NCI-H510A (cell line): ENCODE measurements around the gene MANSC4.

Experiments
- DNase-seq: peaks from one replicate; lab custom pipeline; 2025; lab: John Stamatoyannopoulos, UW

Gene MANSC4

DNA sequence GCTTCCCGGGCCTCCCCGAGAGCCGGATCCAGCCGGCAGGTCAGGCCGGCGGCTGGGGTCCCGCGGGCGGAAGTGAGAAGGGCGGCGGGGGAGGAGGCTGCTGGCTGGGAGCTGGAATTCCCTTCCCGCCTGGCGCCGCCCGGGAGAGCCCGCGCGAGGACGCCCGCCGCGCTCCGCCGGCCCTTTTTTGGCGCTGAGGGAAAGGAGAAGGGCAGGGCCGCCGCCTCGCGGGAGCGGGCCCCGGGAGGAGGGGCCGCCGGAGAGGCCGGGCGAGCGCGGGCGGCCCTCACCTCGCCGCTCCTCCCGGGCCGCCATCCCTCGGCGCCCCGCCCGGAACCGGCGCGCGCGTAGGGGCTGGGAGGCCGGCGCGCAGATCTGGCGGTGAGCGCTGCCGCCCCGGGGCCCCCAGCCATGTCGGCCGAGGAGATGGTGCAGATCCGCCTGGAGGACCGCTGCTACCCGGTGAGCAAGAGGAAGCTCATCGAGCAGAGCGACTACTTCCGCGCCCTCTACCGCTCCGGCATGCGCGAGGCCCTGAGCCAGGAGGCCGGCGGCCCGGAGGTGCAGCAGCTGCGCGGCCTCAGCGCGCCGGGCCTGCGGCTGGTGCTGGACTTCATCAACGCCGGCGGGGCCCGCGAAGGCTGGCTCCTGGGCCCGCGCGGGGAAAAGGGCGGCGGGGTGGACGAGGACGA lies at the start of gene MANSC4, which contains the start of gene KLHL42:
MANSC4 (minus strand) TSS at position 317 of the 692 bp plus-strand sequence. CDS start 8,960 bp downstream, outside the sequence.
KLHL42 (plus strand) TSS at position 314 of the 692 bp plus-strand sequence; CDS start at position 412, 98 bp downstream.
- DNase-seq: peak; percentile 46

DNA sequence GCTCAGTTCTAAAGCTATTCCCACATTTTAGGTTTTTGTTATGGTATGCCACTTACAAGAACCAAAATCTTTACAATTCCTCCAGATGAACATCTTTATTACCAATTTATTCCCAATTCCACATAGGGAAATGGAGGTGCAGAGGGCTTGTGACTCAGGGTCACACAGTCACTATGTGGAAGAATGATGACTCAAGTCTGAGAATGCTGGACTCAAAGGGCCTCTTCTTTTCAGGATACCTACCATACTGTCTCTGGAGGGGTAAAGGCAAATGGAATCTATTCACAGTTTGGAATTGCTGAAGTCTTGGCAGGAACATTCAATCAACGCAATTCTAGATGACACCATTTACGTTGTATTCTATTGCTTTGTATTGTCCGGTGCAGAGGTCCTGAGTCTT lies 48.2 kb upstream of the MANSC4 start:
- DNase-seq: no peak

- DNase-seq: no peak
Measured at GRCh38 chr12:27826076-27826475, 46.0 kb upstream of the MANSC4 start.

- DNase-seq: no peak
Measured at GRCh38 chr12:27824126-27824842, 44.2 kb upstream of the MANSC4 start.

- no peak for DNase-seq
Measured at GRCh38 chr12:27823038-27823437, 43.0 kb upstream of the MANSC4 start.

DNA sequence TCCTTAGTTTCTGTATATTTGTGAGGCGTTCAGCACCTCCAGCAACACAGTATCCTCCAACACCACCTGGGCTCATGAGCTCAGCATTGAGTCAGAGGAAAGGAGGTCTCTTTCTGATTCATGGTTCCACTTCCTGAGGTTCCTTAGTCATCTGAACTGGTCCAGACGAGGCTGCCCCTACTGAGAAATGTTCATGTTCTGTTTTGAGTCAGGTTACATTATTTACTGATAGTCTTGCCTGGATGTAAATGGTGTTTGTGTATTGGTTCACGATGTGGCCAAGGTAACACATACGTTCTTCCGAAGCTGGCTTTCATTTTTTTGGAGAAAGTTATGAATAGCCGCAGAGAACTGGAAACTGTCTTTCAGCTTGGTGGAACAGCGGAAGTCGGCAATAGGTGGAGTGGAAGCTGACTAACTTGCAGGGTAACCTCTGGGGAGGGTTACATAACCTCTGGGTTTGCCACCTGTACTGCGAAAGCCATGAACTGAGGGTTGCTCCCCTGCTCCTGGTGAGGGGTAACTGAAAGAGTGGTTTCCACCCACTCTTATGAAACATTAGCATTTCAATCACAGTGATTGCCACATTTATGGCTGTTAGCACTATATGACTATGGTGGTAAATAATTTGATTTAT lies 42.2 kb upstream of the MANSC4 start:
- DNase-seq: no peak

- peak; percentile 11 for DNase-seq
Measured at GRCh38 chr12:27821259-27821973, 41.4 kb upstream of the MANSC4 start.

GRCh38 chr12:27820564-27820963 lies 40.5 kb upstream of the MANSC4 start:
- DNase-seq: no peak

- DNase-seq: no peak
Measured at GRCh38 chr12:27818401-27818918, 38.4 kb upstream of the MANSC4 start.

DNA sequence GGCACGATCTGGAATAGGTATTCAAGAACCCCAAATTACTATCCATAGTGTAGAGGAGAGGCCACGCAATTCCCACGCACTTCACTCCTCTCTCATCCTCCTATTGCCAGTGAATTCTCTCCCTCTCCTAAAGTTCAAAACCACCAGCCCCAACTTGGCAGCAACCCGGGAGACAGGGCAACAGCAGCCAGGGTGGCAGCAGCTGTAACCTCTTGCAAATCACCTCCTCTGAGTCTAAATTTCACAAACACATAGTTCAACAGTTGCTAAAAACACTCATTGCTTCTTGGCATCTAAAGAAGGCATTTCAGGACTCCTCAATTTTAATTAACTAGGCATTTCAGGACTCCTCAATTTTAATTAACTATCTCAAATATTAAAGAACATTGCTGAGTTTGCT lies 37.7 kb upstream of the MANSC4 start:
- no peak for DNase-seq

DNA sequence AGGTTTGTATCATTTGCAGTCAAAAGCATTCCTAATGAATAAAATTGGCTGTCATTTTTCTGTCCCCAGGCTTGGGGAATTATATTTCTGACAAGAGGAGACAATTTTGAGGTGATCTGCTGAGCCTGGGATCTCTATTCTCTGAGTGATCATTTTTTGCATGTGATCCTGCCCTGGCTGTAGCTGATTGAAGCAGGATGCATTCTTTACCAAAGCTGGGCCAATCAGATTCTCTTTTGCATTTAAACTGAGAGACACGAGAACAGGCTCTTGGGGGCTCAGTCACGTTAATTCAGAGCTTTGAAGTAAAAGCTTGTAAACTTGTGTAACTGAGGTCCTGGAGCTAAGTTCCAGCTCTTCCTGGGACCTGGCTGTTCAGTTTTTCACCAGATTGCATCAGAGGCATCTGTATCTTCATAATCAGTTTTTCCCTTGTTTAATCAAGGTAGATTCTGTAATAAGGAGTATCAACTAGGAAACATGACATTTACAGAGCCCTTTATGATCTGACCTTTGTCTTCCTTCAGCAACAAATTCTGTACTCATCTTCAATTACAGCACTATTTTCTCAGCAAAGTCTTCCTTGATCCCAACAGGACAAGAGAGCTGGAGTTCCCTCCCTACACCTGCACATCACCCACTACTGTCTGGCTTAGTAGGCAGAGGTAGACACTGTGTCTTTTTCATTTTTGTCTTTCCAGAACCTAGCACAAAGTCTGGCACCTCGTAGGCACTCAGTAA lies 35.0 kb upstream of the MANSC4 start:
- DNase-seq: no peak

GRCh38 chr12:27814411-27814810 lies 34.4 kb upstream of the MANSC4 start:
- DNase-seq: no peak

DNA sequence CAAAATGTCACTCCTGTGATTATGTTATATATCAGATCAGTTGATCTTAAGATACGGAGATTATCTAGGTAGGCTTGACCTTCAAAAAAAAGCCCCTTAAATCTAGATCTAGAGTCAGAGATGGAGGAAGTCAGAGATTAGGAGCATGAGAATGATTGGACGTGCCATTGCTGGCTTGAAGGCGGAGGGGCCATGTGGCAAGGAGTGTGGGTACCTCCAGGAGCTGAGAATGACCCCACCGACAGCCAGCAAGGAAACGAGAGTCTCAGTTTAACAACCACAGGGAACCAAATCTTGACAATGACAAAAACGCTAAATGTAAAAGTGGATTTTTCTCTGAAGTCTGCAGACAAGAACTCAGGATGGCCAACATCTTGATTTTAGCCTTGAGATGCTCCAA lies 32.5 kb upstream of the MANSC4 start:
- no peak for DNase-seq

- DNase-seq: no peak
Measured at GRCh38 chr12:27810756-27811155, 30.7 kb upstream of the MANSC4 start.

- no peak for DNase-seq
Measured at GRCh38 chr12:27808841-27809240, 28.8 kb upstream of the MANSC4 start.

DNA sequence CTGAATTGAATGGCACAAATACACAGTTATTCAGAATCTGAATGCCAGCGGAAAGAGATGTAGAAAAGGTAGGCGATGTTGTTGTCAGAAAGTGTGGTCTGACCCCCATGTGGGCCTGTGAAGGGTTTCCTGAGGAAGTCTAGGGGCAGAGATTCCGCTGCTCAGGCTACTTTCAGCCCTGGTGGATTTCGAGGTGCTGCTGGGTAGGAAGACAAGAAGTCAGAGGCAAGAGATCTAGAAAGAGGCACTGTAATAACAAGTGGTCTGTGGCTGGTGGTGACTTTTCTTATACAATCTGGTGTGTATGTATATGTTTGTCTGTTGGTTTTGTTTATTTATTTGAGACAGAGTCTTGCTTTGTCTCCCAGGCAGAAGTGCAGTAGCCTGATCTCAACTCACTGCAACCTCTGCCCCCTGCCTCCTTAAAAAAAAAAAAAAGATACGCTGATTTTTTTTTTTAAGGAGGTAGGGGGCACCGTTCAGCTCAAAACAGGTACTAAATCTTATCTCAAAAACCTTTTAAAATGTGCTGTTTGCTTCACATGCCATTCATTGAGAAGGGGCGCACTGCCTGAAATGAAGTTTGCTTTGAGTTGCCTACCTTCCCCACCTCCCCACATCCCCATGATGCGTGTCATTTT lies 27.1 kb upstream of the MANSC4 start:
- no peak for DNase-seq

- DNase-seq: no peak
Measured at GRCh38 chr12:27806259-27806658, 26.2 kb upstream of the MANSC4 start.

DNA sequence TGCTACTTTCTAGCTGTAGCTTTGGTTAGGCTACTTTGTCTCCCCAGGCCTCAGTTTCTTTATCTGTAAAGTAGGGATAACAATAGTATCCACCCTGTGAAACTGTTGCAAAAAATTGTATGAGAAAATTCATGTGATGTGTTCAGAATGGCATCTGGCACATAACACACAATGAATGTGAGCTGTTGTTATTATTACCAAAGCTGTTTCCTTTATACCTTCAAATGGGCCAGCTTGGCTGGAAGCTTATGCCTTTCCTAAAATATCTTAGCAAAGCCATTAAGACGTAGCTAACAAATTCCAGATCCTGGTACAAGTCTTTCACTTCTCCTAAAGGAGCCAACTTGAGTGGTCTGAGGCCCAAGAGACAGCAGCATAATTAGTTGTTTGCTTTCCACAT lies 25.2 kb upstream of the MANSC4 start:
- no peak for DNase-seq

DNA sequence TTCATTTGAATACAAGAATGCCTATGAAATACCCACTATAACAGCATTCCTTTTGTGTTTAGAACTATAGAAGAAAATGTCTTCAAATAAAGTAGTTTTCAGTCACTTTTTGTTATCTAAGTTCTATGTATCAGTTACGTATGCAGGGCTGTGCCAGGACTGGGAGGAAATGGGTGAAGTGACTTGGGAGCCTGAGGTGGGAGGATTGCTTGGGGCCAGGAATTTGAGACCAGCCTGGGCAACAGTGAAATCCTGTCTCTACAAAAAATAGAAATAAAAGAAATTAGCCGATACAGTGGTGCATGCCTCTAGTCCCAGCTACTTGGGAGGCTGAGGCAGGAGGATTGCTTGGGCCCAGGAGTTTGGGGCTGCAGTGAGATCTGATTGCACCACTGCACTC lies 22.9 kb upstream of the MANSC4 start:
- DNase-seq: no peak

GRCh38 chr12:27802511-27802910 lies 22.5 kb upstream of the MANSC4 start:
- no peak for DNase-seq

- no peak for DNase-seq
Measured at GRCh38 chr12:27801630-27802029, 21.6 kb upstream of the MANSC4 start.
